HCEC 1CT (cell line): ENCODE results near the gene MADCAM1.

Experiments used
- DNase-seq: peaks from one replicate; pipeline ENCODE4 v3.0.0-alpha.2; 2017

MADCAM1 gene

GRCh38 chr19:510606-511100 lies 14.4 kb downstream of the MADCAM1 start:
- DNase-seq, result peak; percentile 78

- DNase-seq, result no peak
Observed at GRCh38 chr19:511101-511851, 15.0 kb downstream of the MADCAM1 start.

GRCh38 chr19:512547-513365 lies 16.5 kb downstream of the MADCAM1 start:
- no peak for DNase-seq

- no peak for DNase-seq
Observed at GRCh38 chr19:513368-514165, 17.3 kb downstream of the MADCAM1 start.

- DNase-seq, result no peak
Observed at GRCh38 chr19:514166-514663, 17.9 kb downstream of the MADCAM1 start.

- no peak for DNase-seq
Observed at GRCh38 chr19:517721-518597, 21.7 kb downstream of the MADCAM1 start.

- DNase-seq, result no peak
Observed at GRCh38 chr19:518598-519231, 22.4 kb downstream of the MADCAM1 start.

- no peak for DNase-seq
Observed at GRCh38 chr19:519449-519865, 23.2 kb downstream of the MADCAM1 start.

GRCh38 chr19:522726-523125 lies 26.4 kb downstream of the MADCAM1 start:
- no peak for DNase-seq

- no peak for DNase-seq
Observed at GRCh38 chr19:524062-524674, 27.9 kb downstream of the MADCAM1 start.

- no peak for DNase-seq
Observed at GRCh38 chr19:525029-525428, 28.7 kb downstream of the MADCAM1 start.

- DNase-seq, result no peak
Observed at GRCh38 chr19:525857-526419, 29.7 kb downstream of the MADCAM1 start.

GRCh38 chr19:530134-531008 lies 34.1 kb downstream of the MADCAM1 start:
- no peak for DNase-seq

- DNase-seq, result peak; percentile 77
Observed at GRCh38 chr19:531009-531752, 34.9 kb downstream of the MADCAM1 start.

GRCh38 chr19:531753-532560 lies 35.7 kb downstream of the MADCAM1 start, which contains the start of gene CDC34:
CDC34 (plus strand) TSS chr19:531760; CDS start chr19:531932, 172 bp downstream.
- no peak for DNase-seq

GRCh38 chr19:532561-533363 lies 36.5 kb downstream of the MADCAM1 start:
- DNase-seq, result peak; percentile 51
